ENCODE data around the gene NEAT1. TPM values are rescaled to one million over a fixed set of nuclear protein-coding genes. Genes with fewer than 3 reads are reported as not detected.
"Not testable (repeated sequence)": the region's sequence is repeated elsewhere in the genome, so short reads cannot be mapped to it uniquely, and the experiment has no call there.

The NEAT1 gene
- total RNA-seq, 1 donor from 2014 or later: 28.7 TPM

GRCh38 chr11:65404638-65405339 is 17.8 kb upstream of the NEAT1 start:
- no peak for TF ChIP-seq CTCF (IDR thresholded peaks at IDR 0.05; ENCODE audit: insufficient read depth, low read length, poor library complexity, severe bottlenecking)
- Histone ChIP-seq H3K36me3 (ENCODE audit: control insufficient read depth, insufficient read depth, low read length) (peaks cover 5% of the 10 kb centered on the region), H3K4me3 (ENCODE audit: low read depth, low read length) (no peak overlapping the region), H3K27me3 (ENCODE audit: control insufficient read depth, insufficient read depth, low read length) (no peaks in the 10 kb centered on the region)
- no peak for DNase-seq (ENCODE audit: low read depth)

- peaks cover 1% of the 10 kb centered on the region for H3K36me3 ChIP-seq (ENCODE audit: control insufficient read depth, insufficient read depth, low read length)
- TF ChIP-seq CTCF (IDR thresholded peaks at IDR 0.05; ENCODE audit: insufficient read depth, low read length, poor library complexity, severe bottlenecking): no peak
- DNase-seq (ENCODE audit: low read depth): no peak
- H3K4me3 ChIP-seq (ENCODE audit: low read depth, low read length): no peak overlapping the region
- H3K27me3 ChIP-seq (ENCODE audit: control insufficient read depth, insufficient read depth, low read length): no peaks in the 10 kb centered on the region
Measured at GRCh38 chr11:65410936-65411680, 11.5 kb upstream of the NEAT1 start.

- no peaks in the 10 kb centered on the region for H3K27me3 ChIP-seq (ENCODE audit: control insufficient read depth, insufficient read depth, low read length)
- no peak for TF ChIP-seq CTCF (IDR thresholded peaks at IDR 0.05; ENCODE audit: insufficient read depth, low read length, poor library complexity, severe bottlenecking)
- peaks cover 1% of the 10 kb centered on the region for H3K36me3 ChIP-seq (ENCODE audit: control insufficient read depth, insufficient read depth, low read length)
- H3K4me3 ChIP-seq (ENCODE audit: low read depth, low read length): no peak overlapping the region
- no peak for DNase-seq (ENCODE audit: low read depth)
Measured at GRCh38 chr11:65411681-65412070, 10.9 kb upstream of the NEAT1 start.

GRCh38 chr11:65412271-65413076 is 10.1 kb upstream of the NEAT1 start:
- H3K27me3 ChIP-seq (ENCODE audit: control insufficient read depth, insufficient read depth, low read length): no peaks in the 10 kb centered on the region
- no peak overlapping the region for H3K4me3 ChIP-seq (ENCODE audit: low read depth, low read length)
- peaks cover 1% of the 10 kb centered on the region for H3K36me3 ChIP-seq (ENCODE audit: control insufficient read depth, insufficient read depth, low read length)
- DNase-seq (ENCODE audit: low read depth): no peak
- no peak for TF ChIP-seq CTCF (IDR thresholded peaks at IDR 0.05; ENCODE audit: insufficient read depth, low read length, poor library complexity, severe bottlenecking)

- not testable (repeated sequence) for H3K4me3 ChIP-seq (ENCODE audit: low read depth, low read length); H3K27me3 ChIP-seq (ENCODE audit: control insufficient read depth, insufficient read depth, low read length); DNase-seq (ENCODE audit: low read depth); H3K36me3 ChIP-seq (ENCODE audit: control insufficient read depth, insufficient read depth, low read length)
Measured at GRCh38 chr11:65413077-65413664, 9.4 kb upstream of the NEAT1 start.
